HG03565 (cell line): ENCODE data around the gene KATNB1.
A peak's percentile ranks its signal among the peaks of the same experiment; 100 is the strongest.

Source experiments
- ATAC-seq: cut with Tn5 transposase; IDR thresholded peaks from one replicate; pipeline ENCODE4 v1.9.1; 2021; ENCODE audit warnings: mild to moderate bottlenecking, moderate library complexity; ENCODE audit not compliant: unreplicated experiment

Gene KATNB1

GRCh38 chr16:57735755-57736418 is at the start of gene KATNB1:
KATNB1 (plus strand) TSS chr16:57735770; CDS start chr16:57737244, 1,474 bp downstream.
- no peak for ATAC-seq

GRCh38 chr16:57686577-57686976 is 49.0 kb upstream of the KATNB1 start:
- ATAC-seq: no peak

- no peak for ATAC-seq
Measured at GRCh38 chr16:57687363-57687929, 48.1 kb upstream of the KATNB1 start.

GRCh38 chr16:57688487-57688986 is 47.0 kb upstream of the KATNB1 start:
- no peak for ATAC-seq

- ATAC-seq: no peak
Measured at GRCh38 chr16:57688987-57689761, 46.4 kb upstream of the KATNB1 start.

GRCh38 chr16:57689762-57690558 is 45.6 kb upstream of the KATNB1 start:
- peak; percentile 50 for ATAC-seq

- no peak for ATAC-seq
Measured at GRCh38 chr16:57690782-57691471, 44.6 kb upstream of the KATNB1 start.

- no peak for ATAC-seq
Measured at GRCh38 chr16:57692636-57693035, 42.9 kb upstream of the KATNB1 start.

- no peak for ATAC-seq
Measured at GRCh38 chr16:57693550-57693949, 42.0 kb upstream of the KATNB1 start.

- no peak for ATAC-seq
Measured at GRCh38 chr16:57694231-57694724, 41.3 kb upstream of the KATNB1 start.

GRCh38 chr16:57694725-57695679 is 40.6 kb upstream of the KATNB1 start, which contains the start of gene DRC7:
DRC7 (plus strand) TSS chr16:57694806; CDS start chr16:57697950, 3,144 bp downstream.
- no peak for ATAC-seq

- ATAC-seq: no peak
Measured at GRCh38 chr16:57695680-57696069, 39.9 kb upstream of the KATNB1 start.

- ATAC-seq: no peak
Measured at GRCh38 chr16:57696240-57696639, 39.3 kb upstream of the KATNB1 start.

GRCh38 chr16:57697896-57698537 is 37.6 kb upstream of the KATNB1 start:
- no peak for ATAC-seq

- ATAC-seq: no peak
Measured at GRCh38 chr16:57698812-57699405, 36.7 kb upstream of the KATNB1 start.

- ATAC-seq: no peak
Measured at GRCh38 chr16:57699481-57699880, 36.1 kb upstream of the KATNB1 start.

GRCh38 chr16:57699899-57700298 is 35.7 kb upstream of the KATNB1 start:
- no peak for ATAC-seq
